Measurements from ENCODE around the gene COL9A3. TPM values are rescaled to one million over a fixed set of nuclear protein-coding genes. Genes with fewer than 3 reads are reported as not detected.

Gene COL9A3
- total RNA-seq, 1 donor from 2014 or later = 78.7 TPM

DNA sequence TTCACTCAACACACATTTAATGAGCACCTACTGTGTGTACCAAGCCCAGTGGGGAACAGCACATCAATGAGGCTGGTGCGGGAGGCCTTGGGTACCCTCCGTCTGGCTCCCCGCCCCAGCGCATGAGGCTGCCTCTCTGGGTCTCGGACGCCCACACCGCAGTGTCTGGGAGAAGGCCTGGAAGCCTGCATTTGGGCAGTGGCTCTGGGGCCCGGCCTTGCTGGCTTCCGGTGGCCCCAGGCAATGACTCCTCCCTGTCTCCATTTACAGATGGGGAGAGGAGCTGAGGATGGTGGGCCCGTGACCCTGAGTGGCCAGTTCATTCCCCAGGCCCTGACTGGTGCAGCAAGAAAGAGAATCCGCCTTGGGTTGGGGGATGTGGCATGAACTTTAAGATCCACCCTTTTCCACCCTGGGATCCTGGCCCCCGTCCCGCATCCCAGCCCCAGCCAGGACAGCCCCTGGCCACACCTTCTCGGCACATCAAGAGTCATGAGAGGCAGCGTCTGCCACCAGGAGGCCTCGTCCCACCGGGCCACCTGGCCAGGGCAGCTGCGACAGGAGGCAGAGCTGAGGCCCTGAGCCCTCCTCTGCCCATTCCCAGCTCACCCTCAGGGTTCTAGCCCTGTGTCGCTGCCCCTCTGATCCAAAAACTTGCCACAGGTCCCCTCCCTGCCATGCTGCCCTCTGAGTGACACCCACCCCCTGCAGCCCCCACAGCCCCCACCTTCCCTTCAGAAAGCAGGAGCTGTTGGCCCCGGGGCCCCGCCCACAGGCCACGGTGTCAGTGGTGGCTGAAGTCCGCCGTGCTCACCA is 38.0 kb upstream of the COL9A3 start:
- TF ChIP-seq CTCF (IDR thresholded peaks at IDR 0.05; ENCODE audit: partially characterized antibody, unreplicated experiment) = no peak
- no peak for DNase-seq
- no peaks in the 10 kb centered on the region for H3K36me3 Mint-ChIP-seq (ENCODE audit: unreplicated experiment)
- no peak overlapping the region for H3K27ac Mint-ChIP-seq (ENCODE audit: unreplicated experiment)
- no peak overlapping the region for H3K4me3 Mint-ChIP-seq (ENCODE audit: unreplicated experiment)
- peaks cover 10% of the 10 kb centered on the region for H3K27me3 Mint-ChIP-seq (ENCODE audit: unreplicated experiment)
- peaks cover 17% of the 10 kb centered on the region for H3K9me3 Mint-ChIP-seq (ENCODE audit: unreplicated experiment)
- H3K4me1 Mint-ChIP-seq (ENCODE audit: low read depth, unreplicated experiment) = peaks cover 20% of the 10 kb centered on the region

DNA sequence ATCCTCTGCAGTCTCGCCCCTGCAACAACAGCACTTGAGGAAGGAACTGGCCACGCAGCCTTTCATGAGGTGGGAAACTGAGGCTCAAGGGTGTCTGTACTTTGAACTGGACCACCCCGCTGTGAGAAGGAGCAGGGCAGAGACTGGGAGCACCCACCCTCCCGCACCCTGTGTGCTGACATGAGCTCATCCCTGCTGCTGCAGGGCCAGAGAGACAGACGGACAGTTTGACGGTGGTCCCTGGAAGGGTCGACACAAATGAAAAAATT is 37.5 kb upstream of the COL9A3 start:
- peaks cover 16% of the 10 kb centered on the region for H3K4me1 Mint-ChIP-seq (ENCODE audit: low read depth, unreplicated experiment)
- peaks cover 10% of the 10 kb centered on the region for H3K27me3 Mint-ChIP-seq (ENCODE audit: unreplicated experiment)
- H3K4me3 Mint-ChIP-seq (ENCODE audit: unreplicated experiment) = no peak overlapping the region
- TF ChIP-seq CTCF (IDR thresholded peaks at IDR 0.05; ENCODE audit: partially characterized antibody, unreplicated experiment) = no peak
- DNase-seq = no peak
- no peaks in the 10 kb centered on the region for H3K36me3 Mint-ChIP-seq (ENCODE audit: unreplicated experiment)
- peaks cover 15% of the 10 kb centered on the region for H3K9me3 Mint-ChIP-seq (ENCODE audit: unreplicated experiment)
- no peak overlapping the region for H3K27ac Mint-ChIP-seq (ENCODE audit: unreplicated experiment)

DNA sequence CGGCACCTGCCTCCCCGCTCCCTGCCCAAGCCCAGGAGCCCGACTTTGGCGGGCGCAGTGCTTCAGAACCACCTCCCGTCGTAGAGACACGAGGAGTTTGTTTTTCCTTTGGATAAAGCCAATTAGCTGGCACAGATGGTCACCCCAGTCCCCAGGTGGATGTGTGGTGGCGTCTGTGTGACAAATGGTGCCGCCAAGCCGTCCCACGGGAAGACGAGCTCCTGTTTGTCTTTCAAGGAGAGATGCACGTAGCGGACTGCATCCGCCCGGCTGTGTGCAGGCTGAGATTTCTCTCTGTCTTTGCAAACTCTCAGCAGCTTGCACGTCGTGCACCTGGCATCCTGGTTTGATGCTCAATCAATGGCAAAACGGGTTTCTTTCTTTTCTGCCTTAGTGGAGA is 36.6 kb upstream of the COL9A3 start:
- peaks cover 10% of the 10 kb centered on the region for H3K27me3 Mint-ChIP-seq (ENCODE audit: unreplicated experiment)
- H3K9me3 Mint-ChIP-seq (ENCODE audit: unreplicated experiment) = peaks cover 12% of the 10 kb centered on the region
- no peaks in the 10 kb centered on the region for H3K36me3 Mint-ChIP-seq (ENCODE audit: unreplicated experiment)
- H3K27ac Mint-ChIP-seq (ENCODE audit: unreplicated experiment) = peak overlapping the region; percentile 92
- TF ChIP-seq CTCF (IDR thresholded peaks at IDR 0.05; ENCODE audit: partially characterized antibody, unreplicated experiment) = no peak
- H3K4me1 Mint-ChIP-seq (ENCODE audit: low read depth, unreplicated experiment) = peaks cover 18% of the 10 kb centered on the region
- H3K4me3 Mint-ChIP-seq (ENCODE audit: unreplicated experiment) = peak overlapping the region; percentile 63
- peak; percentile 86 for DNase-seq

GRCh38 chr20:62780696-62781095 is 36.2 kb upstream of the COL9A3 start:
- Mint-ChIP-seq H3K36me3 (ENCODE audit: unreplicated experiment) (no peaks in the 10 kb centered on the region), H3K9me3 (ENCODE audit: unreplicated experiment) (peaks cover 12% of the 10 kb centered on the region), H3K27ac (ENCODE audit: unreplicated experiment) (peak overlapping the region; percentile 92), H3K27me3 (ENCODE audit: unreplicated experiment) (peaks cover 8% of the 10 kb centered on the region), H3K4me1 (ENCODE audit: low read depth, unreplicated experiment) (peaks cover 17% of the 10 kb centered on the region), H3K4me3 (ENCODE audit: unreplicated experiment) (peak overlapping the region; percentile 63)
- no peak for TF ChIP-seq CTCF (IDR thresholded peaks at IDR 0.05; ENCODE audit: partially characterized antibody, unreplicated experiment)
- no peak for DNase-seq

GRCh38 chr20:62782149-62782892 is 34.5 kb upstream of the COL9A3 start:
- no peak for TF ChIP-seq CTCF (IDR thresholded peaks at IDR 0.05; ENCODE audit: partially characterized antibody, unreplicated experiment)
- no peak for DNase-seq
- H3K4me3 Mint-ChIP-seq (ENCODE audit: unreplicated experiment) = peak overlapping the region; percentile 67

More at GRCh38 chr20:62782149-62782892, 34.5 kb upstream of the COL9A3 start:
- Mint-ChIP-seq H3K9me3 (ENCODE audit: unreplicated experiment) (peaks cover 10% of the 10 kb centered on the region), H3K27ac (ENCODE audit: unreplicated experiment) (peak overlapping the region; percentile 88), H3K36me3 (ENCODE audit: unreplicated experiment) (peaks cover under 1% of the 10 kb centered on the region), H3K27me3 (ENCODE audit: unreplicated experiment) (peaks cover 4% of the 10 kb centered on the region), H3K4me1 (ENCODE audit: low read depth, unreplicated experiment) (peaks cover 19% of the 10 kb centered on the region)
